RWPE2 (cell line): ENCODE data around the gene HOXB5.
A peak's percentile ranks its signal among the peaks of the same experiment; 100 is the strongest.

Experiments
- ATAC-seq: fragments of 200-7000 bp; cut with Tn5 transposase; 3 replicates; pipeline ENCODE4 v1.9.1; 2021; ENCODE audit warnings: low read depth
- DNase-seq: peaks from one replicate; pipeline ENCODE4 v3.0.0-alpha.2; 2020; ENCODE audit warnings: low spot score
- H3K27ac ChIP-seq: fragments of 450-650 bp; 2 replicates; pipeline ENCODE4 v1.5.1; 2017; ENCODE audit warnings: mild to moderate bottlenecking; ENCODE audit not compliant: poor library complexity, severe bottlenecking
- H3K27me3 ChIP-seq: fragments of 250-450 bp; sonication (Bioruptor Pico); 2 replicates; pipeline ENCODE4 v1.5.1; 2021; ENCODE audit warnings: mild to moderate bottlenecking, moderate library complexity; ENCODE audit not compliant: insufficient read depth, poor library complexity, severe bottlenecking
- H3K36me3 ChIP-seq: fragments of 250-450 bp; sonication (Bioruptor Pico); 2 replicates; pipeline ENCODE4 v1.5.1; 2020; ENCODE audit warnings: low read depth, mild to moderate bottlenecking, moderate library complexity
- H3K4me1 ChIP-seq: fragments of 250-450 bp; sonication (Bioruptor Pico); 2 replicates; pipeline ENCODE4 v1.5.1; 2021; ENCODE audit warnings: mild to moderate bottlenecking, moderate library complexity; ENCODE audit not compliant: insufficient read depth, poor library complexity, severe bottlenecking
- H3K4me3 ChIP-seq: fragments of 250-450 bp; sonication (Bioruptor Pico); 2 replicates; pipeline ENCODE4 v1.5.1; 2021; ENCODE audit warnings: mild to moderate bottlenecking, moderate library complexity; ENCODE audit not compliant: severe bottlenecking
- H3K9me3 ChIP-seq: fragments of 250-450 bp; sonication (Bioruptor Pico); 2 replicates; pipeline ENCODE4 v1.5.1; 2021; ENCODE audit warnings: mild to moderate bottlenecking, moderate library complexity; ENCODE audit not compliant: severe bottlenecking
- CTCF ChIP-seq: fragments of 450-650 bp; IDR thresholded peaks from one replicate; pipeline ENCODE4 v1.5.1; 2017; ENCODE audit warnings: mild to moderate bottlenecking, moderate library complexity; ENCODE audit not compliant: poor library complexity, severe bottlenecking

The HOXB5 gene

GRCh38 chr17:48542698-48543106 is 50.9 kb downstream of the HOXB5 start:
- H3K4me3 ChIP-seq = peak overlapping the region; percentile 34
- no peaks in the 10 kb centered on the region for H3K4me1 ChIP-seq
- ATAC-seq = no peak

GRCh38 chr17:48542114-48542656 is 51.4 kb downstream of the HOXB5 start:
- no peaks in the 10 kb centered on the region for H3K4me1 ChIP-seq
- no peak overlapping the region for H3K27ac ChIP-seq
- TF ChIP-seq CTCF = no peak
- H3K4me3 ChIP-seq = no peak overlapping the region
- DNase-seq (no peak), ATAC-seq (no peak)
- peaks cover 3% of the 10 kb centered on the region for H3K27me3 ChIP-seq
- H3K36me3 ChIP-seq = no peaks in the 10 kb centered on the region
- H3K9me3 ChIP-seq = no peaks in the 10 kb centered on the region

More at GRCh38 chr17:48542698-48543106, 50.9 kb downstream of the HOXB5 start:
- no peak for DNase-seq
- peaks cover 3% of the 10 kb centered on the region for H3K27me3 ChIP-seq
- no peaks in the 10 kb centered on the region for H3K36me3 ChIP-seq
- H3K9me3 ChIP-seq = no peaks in the 10 kb centered on the region
- TF ChIP-seq CTCF = no peak
- H3K27ac ChIP-seq = no peak overlapping the region

GRCh38 chr17:48541577-48542113 is 51.9 kb downstream of the HOXB5 start:
- Histone ChIP-seq H3K9me3 (no peaks in the 10 kb centered on the region), H3K4me1 (no peaks in the 10 kb centered on the region), H3K36me3 (no peaks in the 10 kb centered on the region), H3K27ac (no peak overlapping the region), H3K4me3 (no peak overlapping the region), H3K27me3 (peaks cover 3% of the 10 kb centered on the region)
- no peak for DNase-seq
- no peak for ATAC-seq
- no peak for TF ChIP-seq CTCF
